Fibroblast of skin of left biceps (primary cell): ENCODE results near the gene NGEF.

Experiments
- DNase-seq, 2 experiments: peaks; one replicate each; pipeline ENCODE4 v3.0.0-alpha.2; 2013; ENCODE audit warnings: low read depth in 2 of 2

The NGEF gene

DNA sequence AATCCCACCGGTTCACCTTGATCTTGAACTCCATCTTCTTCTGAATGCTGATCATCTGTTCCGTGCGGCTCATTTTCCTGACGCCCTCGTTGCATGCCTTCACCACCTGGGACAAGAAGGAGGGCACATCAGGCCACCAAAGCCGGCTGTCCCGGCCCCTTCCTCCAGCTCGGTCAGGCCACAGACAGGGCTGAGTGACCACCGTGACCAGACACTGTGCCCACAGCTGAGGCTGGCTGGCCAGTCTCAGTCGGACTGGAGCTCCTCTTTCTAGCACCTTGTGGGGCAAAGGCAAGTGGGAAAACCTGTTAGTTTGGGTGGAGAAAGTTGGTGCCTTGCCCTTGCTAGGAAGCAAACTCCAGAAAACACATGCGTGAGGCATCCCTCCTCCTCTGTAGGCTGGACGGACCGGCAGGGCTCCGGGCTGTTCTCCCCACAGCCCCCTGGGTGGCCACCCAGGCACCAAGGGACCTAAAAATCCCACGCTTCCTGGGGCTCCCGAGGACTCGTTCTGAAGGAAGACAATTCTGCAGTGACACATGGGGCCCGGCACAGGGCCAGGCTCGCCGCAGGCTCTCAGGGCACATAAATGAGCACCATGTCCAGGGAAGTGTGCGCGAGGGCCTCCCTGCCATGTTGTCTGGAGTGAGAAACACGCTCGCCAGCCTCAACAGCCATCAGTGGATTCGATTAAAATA, 127.6 kb downstream of the NGEF start:
- no peak for DNase-seq

DNA sequence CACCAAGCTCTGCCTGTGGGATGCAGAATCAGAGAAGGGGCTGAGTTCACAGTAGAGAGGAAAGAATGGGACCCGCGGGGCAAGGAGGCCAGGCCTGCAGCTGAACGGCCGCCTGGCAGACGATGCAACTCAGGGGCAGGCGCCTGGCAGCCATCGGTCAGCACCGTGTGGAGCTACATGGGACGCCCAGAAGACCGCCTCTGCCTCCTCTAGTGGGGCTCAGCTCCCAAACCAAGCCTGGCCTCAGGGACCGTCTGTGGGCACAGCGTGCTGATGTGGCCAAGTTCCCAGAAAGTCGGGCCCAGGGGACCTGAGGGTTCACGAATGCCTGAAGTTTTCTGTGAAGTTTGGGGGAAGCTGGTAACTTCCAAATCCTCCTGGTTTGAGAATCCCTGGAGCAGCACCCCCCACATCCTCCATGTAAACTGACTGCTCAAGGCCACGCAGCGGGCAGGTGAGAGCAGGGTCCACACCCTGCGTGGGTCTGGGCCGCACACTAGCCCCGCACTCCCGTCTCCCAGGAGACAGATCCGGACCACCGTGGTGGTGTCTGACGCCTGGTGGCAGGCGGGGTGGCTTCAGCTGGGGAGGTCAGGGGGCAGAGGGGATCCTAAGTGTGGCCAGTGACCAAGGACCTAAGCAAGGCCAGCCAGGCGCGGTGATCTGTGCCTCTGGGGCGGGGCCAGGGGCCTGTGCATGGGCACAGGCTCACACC, 128.3 kb downstream of the NGEF start:
- DNase-seq = no peak

DNA sequence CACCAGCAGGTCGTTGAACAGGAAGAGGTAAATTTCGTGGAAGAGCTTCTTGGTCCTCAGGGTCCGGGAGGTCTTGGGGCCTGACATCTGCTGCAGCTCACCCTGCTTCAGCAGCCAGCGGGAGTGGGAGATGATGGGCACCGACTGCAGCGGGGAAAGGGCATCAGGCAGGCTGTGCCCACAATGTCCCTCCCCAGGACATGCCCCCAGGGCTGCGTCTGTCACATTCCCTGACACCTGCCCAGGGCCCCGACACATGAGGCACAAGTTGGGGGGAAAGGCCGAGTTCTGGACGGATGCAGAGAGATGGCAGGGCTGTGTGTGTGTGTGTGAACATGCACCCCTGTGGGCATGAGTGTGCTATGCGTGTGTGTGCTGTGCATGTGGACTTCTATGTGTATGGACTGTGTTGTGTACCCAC, 129.0 kb downstream of the NGEF start:
- no peak for DNase-seq

DNA sequence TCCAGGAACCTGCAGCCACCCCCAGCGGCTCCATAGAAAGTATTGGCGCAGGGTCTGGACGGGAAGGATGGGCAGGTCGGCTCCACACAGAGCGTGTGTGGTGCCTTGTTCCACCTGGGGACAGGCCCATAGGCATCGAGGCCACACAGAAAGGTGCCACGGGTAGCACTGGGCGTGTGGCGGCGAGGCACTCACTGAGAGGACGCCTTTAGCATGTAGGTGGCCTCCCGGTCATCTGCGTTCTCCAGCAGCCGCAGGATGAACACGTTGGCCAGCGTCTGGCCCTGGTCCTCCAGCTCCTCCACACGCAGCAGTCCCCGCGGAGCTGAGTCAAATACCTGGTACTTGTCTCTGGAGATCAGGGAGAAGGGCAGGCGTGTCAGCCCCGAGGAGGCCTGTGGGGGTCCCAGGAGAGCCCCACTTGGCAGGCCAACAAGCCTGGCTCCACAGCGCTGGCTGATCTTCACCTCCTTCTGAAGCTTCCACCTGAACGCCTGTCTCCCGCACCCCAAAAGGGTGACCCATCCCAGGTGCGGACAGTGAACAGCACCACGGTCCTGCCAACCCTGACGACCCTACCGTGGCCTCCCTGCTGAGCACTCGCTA, 129.8 kb downstream of the NGEF start:
- DNase-seq = no peak

DNA sequence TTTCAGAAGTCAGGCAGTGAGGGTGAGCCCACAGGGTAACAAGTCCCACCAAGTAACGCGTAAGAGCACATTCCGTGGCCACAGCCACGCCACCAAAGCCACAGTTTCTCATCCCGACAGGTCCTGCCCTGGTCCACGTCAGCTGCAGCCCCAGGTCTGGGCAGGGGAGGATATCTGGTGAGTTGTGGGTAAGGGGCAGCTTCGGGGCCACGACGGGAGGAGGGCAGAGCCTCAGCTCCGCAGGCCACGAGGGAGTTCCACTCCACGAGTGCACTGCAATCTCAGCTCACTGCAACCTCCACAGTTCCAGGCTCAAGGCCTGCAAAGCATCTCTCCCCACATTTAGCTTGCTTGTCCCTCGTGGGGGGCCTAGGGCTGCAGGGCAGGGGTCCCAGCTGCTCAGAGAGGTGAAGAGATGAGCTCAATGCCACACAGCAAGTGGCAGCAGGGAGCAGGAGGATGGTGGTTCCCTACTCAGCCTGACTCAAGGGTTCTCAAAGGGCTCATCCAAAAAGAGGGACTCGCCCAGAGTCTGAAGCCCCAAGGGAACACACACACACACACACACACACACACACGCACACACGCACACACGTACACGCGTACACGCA, 130.4 kb downstream of the NGEF start:
- DNase-seq = no peak

DNA sequence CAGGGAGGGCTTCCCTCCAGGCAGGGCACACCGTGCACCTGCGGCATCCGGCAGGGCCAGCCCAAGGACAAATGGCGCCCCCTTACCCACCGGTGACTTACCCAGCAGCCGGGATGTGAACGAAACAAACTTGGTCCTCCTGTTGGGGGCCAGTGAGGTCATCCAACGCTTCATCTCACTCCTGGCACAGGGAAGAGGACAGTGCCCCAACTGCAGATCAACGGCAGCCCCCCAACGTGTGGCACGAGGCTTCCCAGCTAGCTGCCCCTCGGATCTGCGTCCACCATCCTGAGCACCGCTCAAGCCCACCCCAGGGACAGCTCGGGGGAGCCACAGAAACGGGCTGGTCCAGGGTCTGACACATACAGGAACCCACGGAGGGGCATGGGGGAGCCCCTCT, 131.0 kb downstream of the NGEF start:
- no peak for DNase-seq

DNA sequence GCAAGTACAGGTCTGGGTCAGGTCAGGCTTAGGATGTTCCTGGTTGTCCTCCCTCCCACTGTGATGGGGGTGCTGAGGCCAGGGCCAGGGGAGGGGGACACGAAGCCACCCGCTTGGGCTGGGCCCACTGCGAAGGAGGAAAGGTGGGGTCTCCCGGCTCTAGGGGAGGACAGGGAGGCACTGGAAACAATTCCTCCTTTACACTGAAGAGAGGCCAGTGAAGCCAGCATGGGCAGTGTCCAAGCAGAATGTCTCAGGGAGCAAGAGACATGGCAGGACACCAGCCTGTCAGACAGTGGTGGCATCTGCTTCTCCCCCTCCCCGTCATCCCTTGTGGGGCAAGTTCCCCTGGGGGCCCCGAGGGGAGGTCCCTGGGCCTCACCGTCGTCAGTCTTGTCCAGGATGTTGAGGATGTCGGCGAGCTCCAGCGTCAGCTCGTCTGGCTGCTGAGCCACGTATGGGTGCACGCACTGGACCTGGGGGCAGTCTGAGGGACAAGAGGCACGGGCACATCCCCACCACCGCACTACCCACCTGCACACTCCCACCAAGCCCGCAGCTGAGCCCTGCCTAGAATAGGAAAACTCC, 132.2 kb downstream of the NGEF start:
- DNase-seq = no peak

DNA sequence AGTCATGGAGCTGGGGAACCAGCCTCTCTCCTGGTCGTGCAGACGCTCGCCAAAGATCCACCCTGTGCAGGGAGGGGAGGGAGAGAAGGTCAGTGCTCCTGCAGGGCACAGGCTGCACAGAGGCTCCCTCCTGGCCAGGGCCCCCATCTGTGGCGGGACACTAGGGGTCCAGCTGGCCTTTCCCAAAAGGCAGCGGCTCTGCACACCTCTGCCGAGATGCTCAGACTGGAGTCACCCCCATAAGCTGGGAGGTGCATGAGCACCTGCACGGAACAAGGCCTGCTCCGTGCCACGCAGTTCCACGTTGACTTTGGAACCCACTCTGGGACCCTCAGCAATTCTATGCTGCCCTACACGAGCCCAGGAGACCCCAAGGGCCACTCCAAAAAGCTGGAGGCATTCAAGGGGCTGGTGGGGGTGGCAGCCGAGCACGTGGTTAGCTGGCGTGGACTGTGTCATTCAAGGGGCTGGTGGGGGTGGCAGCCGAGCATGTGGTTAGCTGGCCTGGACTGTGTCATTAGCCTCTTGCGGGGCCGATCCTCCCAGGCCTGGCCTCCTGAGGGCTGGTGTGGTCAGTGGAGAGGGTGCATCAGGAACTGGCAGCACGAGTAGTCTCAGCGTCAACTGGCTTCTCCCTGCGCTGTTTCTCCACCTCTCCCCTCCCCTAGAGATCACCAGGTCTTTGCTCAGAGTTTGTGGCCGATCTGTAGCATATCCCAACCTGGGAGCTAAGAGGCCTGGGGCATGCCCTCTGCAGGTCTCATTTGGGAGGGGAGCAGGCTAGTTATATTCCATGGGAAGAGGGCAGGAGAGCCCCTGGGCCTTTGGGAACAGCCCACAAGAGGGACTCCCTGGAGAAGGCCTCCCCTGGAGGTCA, 133.2 kb downstream of the NGEF start:
- no peak for DNase-seq

DNA sequence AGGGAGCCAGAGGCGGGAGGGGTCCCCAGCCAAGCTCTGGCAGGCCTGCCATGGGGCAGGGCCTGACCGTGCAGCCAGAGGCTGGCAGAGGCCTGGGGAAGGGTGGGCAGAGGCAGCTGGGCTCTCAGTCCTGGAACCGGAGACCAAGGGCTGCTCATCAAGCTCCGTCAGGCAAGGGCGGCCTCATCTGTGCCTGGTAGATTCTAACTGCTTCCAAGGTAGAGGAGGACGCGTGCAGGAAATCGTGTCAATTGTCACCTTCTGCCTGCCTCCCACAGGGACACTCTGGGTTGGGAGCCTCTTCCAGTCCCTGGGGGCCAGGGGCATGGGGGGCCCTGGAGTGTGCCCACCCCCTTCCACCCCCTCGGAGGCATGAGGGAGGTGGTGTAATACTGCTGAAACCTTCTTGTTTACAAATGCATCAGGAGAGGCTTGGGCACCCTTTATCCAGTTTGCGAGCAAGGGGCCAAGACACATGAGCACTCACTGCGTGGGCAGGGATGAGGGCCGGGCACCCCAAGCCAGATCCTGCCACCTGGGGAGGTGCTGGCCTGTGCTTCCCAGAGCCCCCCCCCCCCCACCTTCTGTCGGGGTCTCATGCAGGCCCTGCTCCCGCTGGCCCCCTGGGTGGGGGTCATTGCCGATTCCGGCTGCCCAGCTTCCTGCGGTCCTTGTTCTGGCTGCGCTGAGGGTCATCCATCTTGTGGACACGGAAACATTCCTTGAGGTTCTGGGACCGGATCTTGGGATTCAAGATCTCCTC, 134.0 kb downstream of the NGEF start:
- no peak for DNase-seq

DNA sequence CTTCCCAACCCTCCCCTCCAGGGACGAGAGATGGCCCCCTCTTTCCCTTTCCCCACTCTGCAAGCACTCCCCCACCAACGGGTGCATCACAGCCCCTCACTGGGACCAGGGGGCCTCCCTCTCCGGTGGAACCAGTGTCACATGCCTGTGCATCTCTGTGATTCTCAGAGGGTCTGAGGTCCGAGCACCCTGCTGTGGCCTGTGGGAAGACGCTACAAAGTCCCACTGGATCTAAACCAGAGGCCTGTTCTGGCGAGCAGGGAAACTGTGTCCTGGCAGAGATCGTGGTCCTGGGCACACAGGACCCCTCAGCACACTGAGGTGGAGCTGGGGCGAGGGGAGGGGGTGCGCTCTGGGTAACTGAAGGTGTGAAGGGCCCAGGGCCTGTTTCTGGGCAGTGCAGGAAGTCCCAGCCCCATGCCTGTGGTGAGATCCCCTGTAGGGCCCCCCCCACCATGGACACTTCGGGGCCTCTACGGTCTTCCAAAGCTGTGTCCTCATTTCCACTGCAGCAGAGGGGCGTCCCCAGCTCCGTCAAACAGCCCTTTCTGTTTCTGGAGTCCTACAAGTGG, 135.0 kb downstream of the NGEF start:
- DNase-seq = no peak

DNA sequence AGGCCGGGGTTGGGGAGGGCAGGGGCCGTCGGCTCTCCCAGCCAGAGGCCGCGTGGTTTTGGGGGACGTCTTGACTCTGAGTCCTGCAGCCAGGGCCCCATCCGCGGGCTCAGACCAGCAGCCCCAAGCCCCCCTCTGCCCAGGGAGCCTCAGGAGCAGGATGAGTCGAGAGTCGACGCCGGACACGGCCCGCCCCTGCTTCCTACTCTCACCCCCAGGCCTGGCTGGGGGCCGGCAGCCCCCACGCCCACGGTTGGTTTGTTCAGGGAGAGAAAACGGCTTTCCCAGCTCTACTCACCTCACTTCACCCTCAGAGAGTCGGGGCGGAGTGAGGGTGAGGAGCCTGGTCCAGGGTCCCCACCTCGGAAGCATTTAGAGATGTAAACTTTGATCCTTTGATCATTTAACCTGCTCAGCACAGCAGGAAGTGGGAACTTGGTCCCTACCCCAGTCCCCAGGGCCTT, 136.0 kb downstream of the NGEF start:
- DNase-seq = no peak

DNA sequence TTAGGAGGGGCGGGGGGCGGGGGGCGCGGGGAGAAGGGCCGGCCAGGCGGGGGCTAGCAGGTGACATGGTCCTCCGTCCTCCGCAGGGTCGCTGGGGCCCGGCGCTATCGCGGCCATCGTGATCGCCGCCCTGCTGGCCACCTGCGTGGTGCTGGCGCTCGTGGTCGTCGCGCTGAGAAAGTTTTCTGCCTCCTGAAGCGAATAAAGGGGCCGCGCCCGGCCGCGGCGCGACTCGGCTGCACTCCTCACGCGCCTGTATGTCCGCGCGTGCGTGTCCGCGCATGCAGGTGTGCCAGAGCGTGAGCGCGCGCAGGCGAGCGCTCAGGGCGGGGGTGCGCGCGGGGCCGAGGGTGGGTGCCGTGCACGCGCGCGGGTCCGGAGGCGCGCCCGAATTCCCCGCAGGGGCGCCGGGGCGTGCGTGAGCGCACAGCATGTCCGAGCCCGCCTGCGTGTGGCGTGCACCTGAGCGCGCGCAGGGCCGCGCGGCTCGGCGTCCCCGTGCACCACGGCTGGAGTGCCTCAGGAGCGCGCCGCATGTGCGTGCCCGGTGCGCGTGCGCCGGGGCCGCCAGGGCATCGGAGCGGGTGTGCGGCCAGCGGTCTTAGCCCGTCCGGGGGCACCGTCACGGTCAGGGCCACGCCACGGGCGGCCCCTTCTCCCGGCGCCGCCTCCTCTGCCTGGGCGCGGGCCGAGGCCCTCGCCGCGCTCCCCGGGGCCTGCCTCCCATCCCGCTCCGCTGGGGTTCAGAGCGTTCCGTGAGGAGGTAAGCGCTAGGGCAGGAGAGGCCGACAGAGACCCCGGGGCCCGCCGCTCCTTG, 136.7 kb downstream of the NGEF start:
- no peak for DNase-seq

DNA sequence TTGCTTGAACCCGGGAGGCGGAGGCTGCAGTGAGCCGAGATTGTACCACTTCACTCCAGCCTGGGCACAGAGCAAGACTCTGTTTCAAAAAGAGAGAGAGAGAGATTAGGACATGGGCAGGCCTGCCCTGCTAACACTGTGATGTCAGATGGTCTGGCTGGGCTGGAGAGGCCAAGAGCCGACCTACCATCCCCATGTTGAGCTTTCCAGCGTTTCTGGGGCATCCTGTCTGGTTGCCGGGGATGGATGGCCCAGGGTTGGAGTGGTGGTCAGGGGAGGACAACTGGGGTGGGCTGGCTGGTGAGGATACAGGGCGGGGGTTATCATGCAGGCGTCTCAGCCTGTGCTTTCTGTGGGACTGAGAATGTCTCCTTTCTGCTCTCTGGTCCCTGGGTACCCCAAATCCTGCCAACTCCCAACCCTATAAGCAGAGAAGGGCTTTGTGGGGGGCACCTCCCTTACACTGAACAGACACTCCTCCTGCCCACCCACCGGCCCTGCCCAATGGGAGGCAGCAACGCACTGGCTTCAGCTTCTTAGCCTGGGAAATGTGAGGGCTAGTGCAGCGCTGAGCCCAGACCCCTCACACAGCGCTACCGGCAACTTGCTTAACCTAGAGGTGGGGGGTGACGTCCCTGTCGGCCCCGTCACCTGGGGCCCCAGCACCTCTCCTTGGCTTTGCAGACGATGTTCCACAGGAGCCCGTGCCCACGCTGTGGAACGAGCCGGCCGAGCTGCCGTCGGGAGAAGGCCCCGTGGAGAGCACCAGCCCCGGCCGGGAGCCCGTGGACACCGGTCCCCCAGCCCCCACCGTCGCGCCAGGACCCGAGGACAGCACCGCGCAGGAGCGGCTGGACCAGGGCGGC, 137.6 kb downstream of the NGEF start:
- no peak for DNase-seq

DNA sequence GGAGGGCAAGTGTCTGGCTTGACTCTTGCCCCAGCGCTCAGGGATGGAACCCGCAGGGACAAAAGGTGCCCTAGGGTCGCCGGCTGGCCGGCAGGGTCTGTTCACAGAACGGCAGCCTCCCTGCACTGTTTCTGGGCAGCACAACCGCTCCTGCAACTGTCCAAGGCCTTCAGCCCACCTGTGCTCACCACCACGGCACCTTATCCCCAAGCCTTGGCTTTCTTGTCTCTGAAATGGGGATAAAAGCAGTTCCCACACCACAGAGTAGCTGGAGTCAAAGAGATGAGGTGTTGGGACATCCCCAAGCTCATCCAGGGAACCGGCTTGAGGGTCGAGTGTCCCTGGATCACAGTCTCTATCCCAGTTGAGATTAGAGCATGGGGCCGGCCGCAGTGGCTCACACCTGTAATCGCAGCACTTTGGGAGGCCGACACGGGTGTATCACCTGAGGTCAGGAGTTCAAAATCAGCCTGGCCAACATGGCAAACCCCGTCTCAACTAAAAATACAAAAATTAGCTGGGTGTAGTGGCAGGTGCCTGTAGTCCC, 138.3 kb downstream of the NGEF start:
- no peak for DNase-seq

DNA sequence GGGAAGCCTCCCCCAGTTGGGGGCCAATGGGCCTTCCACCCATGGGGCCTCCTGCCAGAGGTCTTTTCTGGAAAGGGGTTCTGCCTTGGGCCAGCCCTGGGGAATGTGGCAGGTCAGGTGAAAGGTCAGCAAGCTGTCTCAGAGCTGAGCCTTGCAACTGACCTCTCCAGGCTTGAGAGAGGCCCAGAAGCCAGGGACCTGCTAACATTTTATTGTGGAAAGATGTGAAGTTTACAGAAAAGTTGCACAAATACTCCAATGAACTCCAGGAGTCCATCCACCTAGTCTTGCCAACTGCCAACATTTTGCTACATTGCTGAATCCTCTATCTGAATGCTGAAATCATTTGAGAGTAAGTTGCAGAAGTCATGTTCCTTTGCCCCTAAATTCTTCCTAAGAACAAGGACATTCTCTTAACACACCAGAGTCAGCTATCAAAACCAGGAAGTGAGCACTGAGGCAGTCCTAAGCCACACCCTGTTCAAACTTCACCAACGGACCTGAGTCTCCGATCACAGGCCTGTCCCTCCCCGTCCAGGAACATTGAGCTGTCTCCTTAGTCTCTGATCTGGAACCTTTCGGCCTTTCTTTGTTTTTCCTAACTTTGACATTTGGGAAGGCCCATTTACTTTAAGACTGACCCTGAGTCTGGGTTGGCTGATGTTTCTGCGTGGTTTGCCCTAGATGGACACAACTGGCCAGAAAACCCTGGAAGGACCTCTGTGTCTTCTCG, 139.0 kb downstream of the NGEF start:
- no peak for DNase-seq

DNA sequence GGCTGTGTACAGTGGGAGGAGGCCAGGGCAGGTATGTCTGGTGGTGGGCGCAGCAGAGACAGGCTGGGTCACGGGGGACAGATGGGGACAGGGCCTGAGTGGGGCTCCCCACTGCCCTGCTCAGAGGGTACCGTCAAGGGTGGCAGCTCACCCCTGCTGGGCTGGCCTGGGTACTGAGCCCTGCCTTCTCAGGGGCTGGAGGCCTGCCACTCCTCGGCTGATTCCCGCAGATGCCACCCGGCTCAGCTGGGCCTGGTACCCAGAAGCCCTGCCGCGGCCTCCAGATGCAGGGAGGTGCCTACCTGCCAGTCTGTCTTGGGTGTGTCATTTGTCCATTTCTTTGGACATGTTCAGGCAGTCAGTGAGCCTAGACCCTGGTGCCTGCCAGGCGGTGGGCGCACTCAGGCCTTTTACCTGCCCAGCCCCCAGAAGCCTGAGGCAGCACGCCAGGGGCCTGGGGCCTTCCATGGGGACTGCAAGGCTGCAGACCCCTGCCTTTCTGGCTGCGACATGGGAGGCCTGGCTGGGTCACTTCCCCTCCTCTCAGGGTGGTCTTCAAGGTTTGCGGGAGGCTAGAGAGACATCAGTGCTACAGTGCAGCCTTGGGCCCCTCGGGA, 139.7 kb downstream of the NGEF start:
- DNase-seq = no peak

DNA sequence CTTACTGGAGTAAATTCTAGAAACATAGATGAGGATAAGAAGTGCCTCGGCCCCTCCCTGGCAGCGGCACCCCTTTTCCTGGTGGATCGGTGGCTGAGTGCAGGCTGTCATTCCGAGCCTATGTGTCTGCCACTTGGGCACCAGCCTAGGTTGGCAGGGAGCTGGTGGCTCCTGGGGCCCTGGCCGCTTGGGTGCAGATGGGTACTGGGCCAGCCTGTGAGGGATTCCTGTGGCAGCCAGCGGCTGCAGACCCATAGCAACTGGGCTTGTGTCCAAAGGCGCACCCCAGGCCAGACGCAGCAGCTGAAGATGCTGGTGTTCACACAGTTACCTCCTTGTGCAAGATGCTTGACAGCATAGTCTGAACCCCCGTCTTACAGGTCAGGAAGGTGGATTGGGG, 140.2 kb downstream of the NGEF start:
- no peak for DNase-seq
